NB4 (cell line): Measurements from ENCODE around the gene CCDC136.

Source experiments
- CTCF ChIP-seq: IDR thresholded peaks from one replicate; pipeline ENCODE4 v1.5.1; 2012; ENCODE audit warnings: low read depth, low read length
- MYC ChIP-seq: IDR thresholded peaks from 2 replicates; pipeline ENCODE4 v1.6.1; 2011; ENCODE audit warnings: low read depth, low read length

DNA sequence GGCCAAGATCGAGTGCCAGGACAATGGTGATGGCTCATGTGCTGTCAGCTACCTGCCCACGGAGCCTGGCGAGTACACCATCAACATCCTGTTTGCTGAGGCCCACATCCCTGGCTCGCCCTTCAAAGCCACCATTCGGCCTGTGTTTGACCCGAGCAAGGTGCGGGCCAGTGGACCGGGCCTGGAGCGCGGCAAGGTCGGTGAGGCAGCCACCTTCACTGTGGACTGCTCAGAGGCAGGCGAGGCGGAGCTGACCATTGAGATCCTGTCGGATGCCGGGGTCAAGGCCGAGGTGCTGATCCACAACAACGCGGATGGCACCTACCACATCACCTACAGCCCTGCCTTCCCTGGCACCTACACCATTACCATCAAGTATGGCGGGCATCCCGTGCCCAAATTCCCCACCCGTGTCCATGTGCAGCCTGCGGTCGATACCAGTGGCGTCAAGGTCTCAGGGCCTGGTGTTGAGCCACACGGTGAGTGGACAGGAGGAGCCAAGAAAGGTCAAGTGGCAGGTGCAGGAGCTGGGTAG, 53.1 kb downstream of the CCDC136 start:
- no peak for TF ChIP-seq CTCF
- TF ChIP-seq MYC, result no peak
